Colonic mucosa (tissue), 4 donors: ENCODE results near the gene MELK. TPM values are rescaled to one million over a fixed set of nuclear protein-coding genes. Genes with fewer than 3 reads are reported as not detected.
A peak's percentile ranks its signal among the peaks of the same experiment; 100 is the strongest.
"Not testable (repeated sequence)": the region's sequence is repeated elsewhere in the genome, so short reads cannot be mapped to it uniquely, and the experiment has no call there.

Experiments used
- DNase-seq: peaks from one replicate; pipeline ENCODE4 v3.0.0-alpha.2; 2020
- H3K27ac ChIP-seq: fragments of 200-600 bp; one replicate; pipeline ENCODE4 v1.8.0; 2021
- H3K27me3 ChIP-seq: fragments of 200-600 bp; one replicate; pipeline ENCODE4 v1.8.0; 2021
- H3K36me3 ChIP-seq: fragments of 200-600 bp; one replicate; pipeline ENCODE4 v1.8.0; 2021
- H3K4me1 ChIP-seq: fragments of 200-600 bp; one replicate; pipeline ENCODE4 v1.8.0; 2021; ENCODE audit warnings: mild to moderate bottlenecking
- H3K4me3 ChIP-seq: fragments of 200-600 bp; one replicate; pipeline ENCODE4 v1.8.0; 2021
- H3K9ac ChIP-seq, 2 donors: one replicate each; pipeline ENCODE4 v1.7.0; 2013; ENCODE audit warnings: control low read depth in 2 of 2, low read depth in 2 of 2, low read length in 2 of 2
- H3K9me3 ChIP-seq: fragments of 200-600 bp; one replicate; pipeline ENCODE4 v1.8.0; 2021
- intact Hi-C: fragments of 100-400 bp; cut with DNase I; formaldehyde crosslinking; loops from one replicate; pipeline ENCODE4 v1.14.1; 2022
- total RNA-seq, 2 donors: library from RNA; stranded (reverse); fragmentation: NEBNext Ultra II Directional in 1 of 2; extraction: Animal tissue kit (Norgen Biotek cat#: 25700) in 1 of 2; gene quantifications; one replicate each; pipeline ENCODE4 v1.2.1, GENCODE V29; 2021
- TF ChIP-seq, protein P1 (sequence below): fragments of 200-600 bp; IDR thresholded peaks from one replicate; pipeline ENCODE4 v1.8.0; 2022; ENCODE audit warnings: antibody characterized with exemption, mild to moderate bottlenecking
- donor health status: healthy.
- donor health status: DM: no; HTN: no; CAD: no.
- donor health status: DM: no; HTN: no; CAD: no.

The MELK gene
- total RNA-seq, 2 donors from 2014 or later = 11.9 to 39.8 TPM

- Histone ChIP-seq H3K27ac (no peak overlapping the region), H3K27me3 (no peaks in the 10 kb centered on the region), H3K4me1 (no peaks in the 10 kb centered on the region), H3K4me3 (no peak overlapping the region), H3K9me3 (no peaks in the 10 kb centered on the region), H3K9ac (no peak overlapping the region), H3K36me3 (no peaks in the 10 kb centered on the region)
- TF ChIP-seq, protein P1, sequence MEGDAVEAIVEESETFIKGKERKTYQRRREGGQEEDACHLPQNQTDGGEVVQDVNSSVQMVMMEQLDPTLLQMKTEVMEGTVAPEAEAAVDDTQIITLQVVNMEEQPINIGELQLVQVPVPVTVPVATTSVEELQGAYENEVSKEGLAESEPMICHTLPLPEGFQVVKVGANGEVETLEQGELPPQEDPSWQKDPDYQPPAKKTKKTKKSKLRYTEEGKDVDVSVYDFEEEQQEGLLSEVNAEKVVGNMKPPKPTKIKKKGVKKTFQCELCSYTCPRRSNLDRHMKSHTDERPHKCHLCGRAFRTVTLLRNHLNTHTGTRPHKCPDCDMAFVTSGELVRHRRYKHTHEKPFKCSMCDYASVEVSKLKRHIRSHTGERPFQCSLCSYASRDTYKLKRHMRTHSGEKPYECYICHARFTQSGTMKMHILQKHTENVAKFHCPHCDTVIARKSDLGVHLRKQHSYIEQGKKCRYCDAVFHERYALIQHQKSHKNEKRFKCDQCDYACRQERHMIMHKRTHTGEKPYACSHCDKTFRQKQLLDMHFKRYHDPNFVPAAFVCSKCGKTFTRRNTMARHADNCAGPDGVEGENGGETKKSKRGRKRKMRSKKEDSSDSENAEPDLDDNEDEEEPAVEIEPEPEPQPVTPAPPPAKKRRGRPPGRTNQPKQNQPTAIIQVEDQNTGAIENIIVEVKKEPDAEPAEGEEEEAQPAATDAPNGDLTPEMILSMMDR = no peak
- intact Hi-C loops = no loop called here
- no peak for DNase-seq
These were observed 1.4 kb upstream of the MELK start for GRCh38 chr9:36571333-36571732.

- H3K9ac ChIP-seq = peak overlapping the region in 1 of 2 donors; percentile 12
- H3K36me3 ChIP-seq, H3K27me3 ChIP-seq, H3K9me3 ChIP-seq, H3K4me1 ChIP-seq, DNase-seq, H3K27ac ChIP-seq, intact Hi-C loops: not testable (repeated sequence)
- H3K4me3 ChIP-seq = peak overlapping the region; percentile 79
These were observed 1.4 kb downstream of the MELK start for GRCh38 chr9:36574045-36574444.

DNA sequence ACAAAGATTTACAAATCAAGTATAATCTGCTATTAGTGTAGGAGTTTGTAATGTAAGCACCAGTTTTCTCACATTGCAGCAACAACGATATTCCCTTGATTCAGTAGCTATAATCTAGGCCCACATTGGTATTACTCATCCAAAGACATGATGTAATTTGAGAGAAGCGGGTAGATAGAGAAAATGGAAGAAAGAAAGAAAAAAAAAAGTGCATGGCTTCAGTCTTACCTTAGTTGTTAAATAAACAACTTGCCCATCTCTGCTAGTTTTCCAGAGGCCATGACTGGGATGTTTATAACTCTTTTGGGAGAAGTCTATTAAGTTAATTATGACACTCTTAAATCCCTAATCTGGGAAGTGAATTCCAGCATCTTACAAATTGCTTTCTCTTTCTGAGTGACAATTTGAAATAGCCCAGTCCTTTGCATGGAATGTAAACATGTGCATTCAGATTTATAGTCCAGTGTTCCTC, 2.8 kb downstream of the MELK start:
- intact Hi-C loops = no loop called here
- Histone ChIP-seq H3K4me1 (no peaks in the 10 kb centered on the region), H3K9me3 (no peaks in the 10 kb centered on the region), H3K36me3 (no peaks in the 10 kb centered on the region), H3K4me3 (no peak overlapping the region), H3K27ac (no peak overlapping the region), H3K9ac (no peak overlapping the region), H3K27me3 (no peaks in the 10 kb centered on the region)
- no peak for DNase-seq
- TF ChIP-seq, protein P1 = no peak

- no peak overlapping the region for H3K27ac ChIP-seq
- TF ChIP-seq, protein P1 = no peak
- intact Hi-C loops = no loop called here
- no peaks in the 10 kb centered on the region for H3K27me3 ChIP-seq
- no peaks in the 10 kb centered on the region for H3K9me3 ChIP-seq
- no peaks in the 10 kb centered on the region for H3K4me1 ChIP-seq
- H3K4me3 ChIP-seq = no peak overlapping the region
- no peaks in the 10 kb centered on the region for H3K36me3 ChIP-seq
- no peak overlapping the region for H3K9ac ChIP-seq
- DNase-seq = no peak
These were observed 4.2 kb downstream of the MELK start for GRCh38 chr9:36576866-36577265.

DNA sequence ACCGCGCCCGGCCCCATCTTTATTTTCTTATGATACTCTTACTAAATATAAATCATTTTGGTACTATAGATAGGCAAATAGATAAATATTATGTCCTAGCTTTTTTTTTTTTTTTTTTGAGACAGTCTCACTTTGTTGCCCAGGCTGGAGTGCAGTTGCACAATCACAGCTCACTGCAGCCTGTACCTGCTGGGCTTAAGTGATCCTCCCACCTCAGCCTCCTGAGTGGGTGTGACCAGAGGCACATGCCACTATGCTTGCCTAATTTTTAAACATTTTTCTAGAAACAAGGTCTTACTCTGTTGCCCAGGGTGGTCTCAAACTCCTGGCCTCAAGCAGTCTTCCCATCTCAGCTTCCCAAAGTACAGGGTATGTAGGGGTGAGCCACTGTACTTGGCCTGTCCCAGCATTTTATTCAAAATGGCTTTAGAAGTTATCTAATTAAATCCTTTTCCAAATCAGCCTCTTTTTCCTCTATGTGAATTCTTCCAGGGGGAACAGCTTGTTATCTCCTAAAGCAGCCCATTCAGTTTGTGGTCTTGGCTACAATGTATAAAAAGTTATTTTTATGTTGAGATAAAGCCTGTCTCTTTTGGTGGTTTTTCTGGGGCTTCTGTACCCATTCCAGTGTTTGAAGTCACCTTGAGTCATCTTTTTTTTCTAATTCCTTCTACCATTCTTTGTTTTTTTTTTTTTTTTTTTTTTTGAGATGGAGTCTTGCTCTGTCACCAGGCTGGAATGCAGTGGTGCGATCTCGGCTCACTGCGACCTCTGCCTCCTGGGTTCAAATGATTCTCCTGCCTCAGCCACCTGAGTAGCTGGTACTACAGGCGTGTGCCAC, 12.1 kb downstream of the MELK start:
- Histone ChIP-seq H3K9ac (no peak overlapping the region), H3K36me3 (no peaks in the 10 kb centered on the region), H3K27ac (no peak overlapping the region), H3K27me3 (no peaks in the 10 kb centered on the region), H3K4me3 (no peak overlapping the region), H3K9me3 (no peaks in the 10 kb centered on the region), H3K4me1 (no peaks in the 10 kb centered on the region)
- intact Hi-C loops = no loop called here
- DNase-seq = no peak
- TF ChIP-seq, protein P1 = no peak

- Histone ChIP-seq H3K36me3 (no peaks in the 10 kb centered on the region), H3K9me3 (no peaks in the 10 kb centered on the region), H3K27me3 (no peaks in the 10 kb centered on the region), H3K9ac (no peak overlapping the region), H3K4me3 (no peak overlapping the region), H3K27ac (no peak overlapping the region), H3K4me1 (no peaks in the 10 kb centered on the region)
- TF ChIP-seq, protein P1 = no peak
- intact Hi-C loops = no loop called here
- no peak for DNase-seq
These were observed 17.5 kb downstream of the MELK start for GRCh38 chr9:36590231-36590630.
